Dermis microvascular lymphatic vessel endothelial cell (primary cell): ENCODE results near the gene ERN2. TPM values are rescaled to one million over a fixed set of nuclear protein-coding genes. Genes with fewer than 3 reads are reported as not detected.
A peak's percentile ranks its signal among the peaks of the same experiment; 100 is the strongest.

Source experiments
- DNase-seq, 2 donors: peaks; one replicate each; pipeline versions ENCODE4 v3.0.0 to v3.0.0-alpha.2; 2010; ENCODE audit warnings: low read depth in 2 of 2
- total RNA-seq: library from RNA; depleted of rRNA; stranded (reverse); fragments of >200 nt; gene quantifications from 2 replicates; pipeline ENCODE4 v1.2.1, GENCODE V29; 2014

ERN2 gene
- total RNA-seq, 1 donor from 2014 or later, result not detected

- peak; percentile 87 to 95 for DNase-seq
Measured at GRCh38 chr16:23640931-23641765, 71.9 kb downstream of the ERN2 start, which contains the start of the genes DCTN5 and PALB2. TSS of gene DCTN5 (plus strand) at chr16:23641466. CDS start at chr16:23641543, 77 bp downstream. TSS of gene PALB2 (minus strand) at chr16:23641310. CDS start at chr16:23641157, 153 bp downstream.

GRCh38 chr16:23640615-23640930 lies 72.4 kb downstream of the ERN2 start:
- DNase-seq, result no peak

Other genes starting within 250 kb of the ERN2 start
- gene GGA2, start 202.7 kb downstream of the ERN2 start, total RNA-seq, result 21.2 and 33.0 TPM in 2 replicates
- 15.4 and 20.6 TPM in 2 replicates for gene EARS2, start 155.9 kb downstream of the ERN2 start, total RNA-seq
- gene UBFD1, start 155.5 kb downstream of the ERN2 start, total RNA-seq, result 45.1 and 49.1 TPM in 2 replicates
- 134 and 202 TPM in 2 replicates for gene NDUFAB1, start 116.9 kb downstream of the ERN2 start, total RNA-seq
- 6.0 and 6.4 TPM in 2 replicates for gene PALB2, start 71.9 kb downstream of the ERN2 start, total RNA-seq
- 51.1 and 54.0 TPM in 2 replicates for gene DCTN5, start 71.8 kb downstream of the ERN2 start, total RNA-seq
- gene PLK1, start 34.3 kb downstream of the ERN2 start, total RNA-seq, result 7.6 and 17.2 TPM in 2 replicates
- gene CHP2, start 41.8 kb upstream of the ERN2 start, total RNA-seq, result not detected in 2 replicates
- gene PRKCB, start 122.8 kb upstream of the ERN2 start, total RNA-seq, result not detected in 2 replicates